Psoas muscle (tissue), 8 donors: ENCODE results near the gene CSF2. TPM values are rescaled to one million over a fixed set of nuclear protein-coding genes. Genes with fewer than 3 reads are reported as not detected.

Source experiments
- ATAC-seq, 4 donors: fragments of 200-7000 bp; cut with Tn5 transposase; one replicate each; pipeline ENCODE4 v1.9.1; 2020; ENCODE audit warnings: moderate library complexity in 3 of 4, mild to moderate bottlenecking in 2 of 4
- DNase-seq, 2 donors: peaks; one replicate each; pipeline ENCODE4 v3.0.0-alpha.2; 2020
- H3K27ac ChIP-seq: fragments of 200-600 bp; one replicate; pipeline ENCODE4 v1.8.0; 2022
- H3K27me3 ChIP-seq, 3 donors: fragments of 200-600 bp in 1 of 3; one replicate each; pipeline versions ENCODE4 v1.6.1 to v1.8.0; 2013 to 2022; ENCODE audit warnings: low read length in 2 of 3, mild to moderate bottlenecking in 2 of 3, moderate library complexity in 1 of 3; ENCODE audit not compliant: insufficient read depth in 3 of 3
- H3K36me3 ChIP-seq, 2 donors: fragments of 200-600 bp in 1 of 2; one replicate each; pipeline versions ENCODE4 v1.6.1 to v1.8.0; 2013 to 2022; ENCODE audit warnings: low read depth in 1 of 2, mild to moderate bottlenecking in 1 of 2, moderate library complexity in 1 of 2; ENCODE audit not compliant: insufficient read depth in 1 of 2
- H3K4me1 ChIP-seq: fragments of 200-600 bp; one replicate; pipeline ENCODE4 v1.8.0; 2022
- H3K4me3 ChIP-seq: fragments of 200-600 bp; one replicate; pipeline ENCODE4 v1.8.0; 2022; ENCODE audit warnings: mild to moderate bottlenecking
- H3K9me3 ChIP-seq: fragments of 200-600 bp; one replicate; pipeline ENCODE4 v1.8.0; 2022
- CTCF ChIP-seq: fragments of 200-600 bp; IDR thresholded peaks from one replicate; pipeline ENCODE4 v1.8.0; 2022; ENCODE audit warnings: antibody characterized with exemption
- WGBS, 3 donors: extraction: QIAGEN DNeasy Blood & Tissue Kit; methylation state at CpG; one replicate each; pipeline versions ENCODE4 v1.1.6 to v1.1.7; 2013; 5-methylcytosine and 5-hydroxymethylcytosine counted together
- intact Hi-C, 2 donors: fragments of 100-400 bp; cut with DNase I; formaldehyde crosslinking; loops; one replicate each; pipeline versions ENCODE4 v1.11.0 to v1.14.2; 2022
- polyA plus RNA-seq, 3 donors: library from polyadenylated mRNA; stranded (reverse); fragments of 200-250 nt; gene quantifications; one replicate each; pipeline ENCODE4 v1.2.3, GENCODE V29; 2013
- total RNA-seq, 4 donors: library from RNA; stranded (reverse); fragmentation: NEBNext Ultra II Directional in 2 of 4; extraction: Animal tissue kit (Norgen Biotek cat#: 25700) in 2 of 4; gene quantifications; one replicate each; pipeline versions ENCODE4 v1.2.1 to v1.2.4, GENCODE V29; 2021 to 2023
- donor health status: healthy with polysubstance abuse.
- donor health status: DM: no; HTN: no; CAD: no; lungs with moderate emphysema.
- donor health status: Bipolar disorder and iron deficiency.
- donor health status: healthy.
- donor health status: DM: yes; HTN: yes; CAD: no.
- donor health status: DM: no; HTN: no; CAD: no.
- donor health status: DM: no; HTN: no; CAD: no.
- donor health status: DM: yes; HTN: yes; CAD: no.

Gene CSF2
- total and polyA plus RNA-seq, 7 donors: 0.14 TPM; not detected in 6

- no peaks in the 10 kb centered on the region for H3K9me3 ChIP-seq
- ATAC-seq: no peak
- no peaks in the 10 kb centered on the region for H3K36me3 ChIP-seq
- DNase-seq: peak in 1 of 2 donors; percentile 24
- no peak overlapping the region for H3K4me3 ChIP-seq
- intact Hi-C loops: no loop called here
- H3K27me3 ChIP-seq: no peaks in the 10 kb centered on the region
- H3K4me1 ChIP-seq: no peaks in the 10 kb centered on the region
- no peak for TF ChIP-seq CTCF
- WGBS, 3 donors: 71 to 81% (median 77%) methylated on average over 2 of the region's 2 CpGs
- no peak overlapping the region for H3K27ac ChIP-seq
Observed at GRCh38 chr5:132075719-132076077, 2.1 kb downstream of the CSF2 start.

- DNase-seq: no peak
- intact Hi-C loops: no loop called here
- no peak for TF ChIP-seq CTCF
- Histone ChIP-seq H3K27me3 (no peaks in the 10 kb centered on the region), H3K9me3 (no peaks in the 10 kb centered on the region), H3K27ac (no peak overlapping the region), H3K36me3 (no peaks in the 10 kb centered on the region), H3K4me3 (no peak overlapping the region), H3K4me1 (no peaks in the 10 kb centered on the region)
- 90 to 95% (median 93%) methylated on average over 11 of the region's 11 CpGs for WGBS, 3 donors
- no peak for ATAC-seq
Observed at GRCh38 chr5:132076202-132076830, 2.7 kb downstream of the CSF2 start.

- Histone ChIP-seq H3K9me3 (no peaks in the 10 kb centered on the region), H3K4me1 (no peaks in the 10 kb centered on the region), H3K4me3 (no peak overlapping the region), H3K27ac (no peak overlapping the region), H3K36me3 (no peaks in the 10 kb centered on the region), H3K27me3 (no peaks in the 10 kb centered on the region)
- peak in 1 of 2 donors; percentile 24 for DNase-seq
- intact Hi-C loops: no loop called here
- ATAC-seq: no peak
- TF ChIP-seq CTCF: no peak
- 92 to 94% (median 92%) methylated on average over 8 of the region's 8 CpGs for WGBS, 3 donors
Observed at GRCh38 chr5:132076983-132077382, 3.4 kb downstream of the CSF2 start.

GRCh38 chr5:132079081-132079480 is 5.5 kb downstream of the CSF2 start:
- no peak for TF ChIP-seq CTCF
- H3K27me3 ChIP-seq: no peaks in the 10 kb centered on the region
- no peaks in the 10 kb centered on the region for H3K9me3 ChIP-seq
- 61 to 72% (median 62%) methylated on average over 4 of the region's 4 CpGs for WGBS, 3 donors
- no peak for ATAC-seq
- H3K4me1 ChIP-seq: no peaks in the 10 kb centered on the region
- intact Hi-C loops: no loop called here
- no peak overlapping the region for H3K4me3 ChIP-seq
- peak in 1 of 2 donors; percentile 23 for DNase-seq
- no peaks in the 10 kb centered on the region for H3K36me3 ChIP-seq
- H3K27ac ChIP-seq: no peak overlapping the region

- Histone ChIP-seq H3K4me1 (no peaks in the 10 kb centered on the region), H3K27me3 (no peaks in the 10 kb centered on the region), H3K36me3 (no peaks in the 10 kb centered on the region), H3K27ac (no peak overlapping the region), H3K4me3 (no peak overlapping the region), H3K9me3 (no peaks in the 10 kb centered on the region)
- DNase-seq (peak in 1 of 2 donors; percentile 22), ATAC-seq (no peak)
- no peak for TF ChIP-seq CTCF
- WGBS, 3 donors: 65 to 96% (median 75%) methylated on average over 3 of the region's 3 CpGs
- intact Hi-C loops: no loop called here
Observed at GRCh38 chr5:132079619-132080018, 6.0 kb downstream of the CSF2 start.
